ENCODE data around the gene ATP1B3.
"Not testable (repeated sequence)": the region's sequence is repeated elsewhere in the genome, so short reads cannot be mapped to it uniquely, and the experiment has no call there.

Gene ATP1B3

GRCh38 chr3:141909408-141909807 is 33.0 kb downstream of the ATP1B3 start:
- peak overlapping the region; percentile 39 for H3K27ac Mint-ChIP-seq
- no peaks in the 10 kb centered on the region for H3K27me3 Mint-ChIP-seq
- peaks cover 5% of the 10 kb centered on the region for H3K9me3 Mint-ChIP-seq
- no peak overlapping the region for H3K4me3 Mint-ChIP-seq
- H3K4me1 Mint-ChIP-seq (ENCODE audit: low read depth), result peaks cover 9% of the 10 kb centered on the region
- peaks cover 80% of the 10 kb centered on the region for H3K36me3 Mint-ChIP-seq (ENCODE audit: low read depth)

- not testable (repeated sequence) for H3K9me3 Mint-ChIP-seq; H3K27ac Mint-ChIP-seq; H3K4me1 Mint-ChIP-seq (ENCODE audit: low read depth); H3K4me3 Mint-ChIP-seq; H3K27me3 Mint-ChIP-seq
- H3K36me3 Mint-ChIP-seq (ENCODE audit: low read depth), result peaks cover 79% of the 10 kb centered on the region
Observed at GRCh38 chr3:141909986-141910385, 33.5 kb downstream of the ATP1B3 start.

DNA sequence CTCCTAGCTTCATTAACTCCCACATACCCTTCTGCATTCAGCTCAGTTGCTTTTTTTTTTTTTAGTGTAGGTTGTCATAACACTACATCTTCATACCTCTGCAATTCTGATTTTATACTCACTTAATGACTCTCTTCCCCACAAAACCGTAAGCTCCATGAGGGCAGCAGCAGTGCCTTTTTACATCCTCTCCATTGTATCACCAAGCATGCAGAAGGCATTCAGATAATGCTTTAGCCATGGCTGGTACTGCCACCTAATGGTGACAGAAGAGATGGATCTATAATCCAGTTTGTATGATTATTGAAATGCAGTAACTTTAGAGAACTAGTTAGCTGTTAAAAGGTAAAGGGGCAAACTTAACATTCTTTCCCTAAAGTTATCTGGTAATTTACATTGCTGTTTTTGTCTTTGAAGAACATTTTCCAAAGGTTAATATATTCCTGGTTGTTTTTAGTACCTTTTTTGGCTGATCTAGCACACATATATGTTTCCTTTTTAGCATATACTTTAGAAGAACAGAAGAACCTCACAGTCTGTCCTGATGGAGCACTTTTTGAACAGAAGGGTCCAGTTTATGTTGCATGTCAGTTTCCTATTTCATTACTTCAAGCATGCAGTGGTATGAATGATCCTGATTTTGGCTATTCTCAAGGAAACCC is 36.8 kb downstream of the ATP1B3 start:
- peaks cover 4% of the 10 kb centered on the region for H3K4me1 Mint-ChIP-seq (ENCODE audit: low read depth)
- peaks cover 5% of the 10 kb centered on the region for H3K9me3 Mint-ChIP-seq
- no peaks in the 10 kb centered on the region for H3K27me3 Mint-ChIP-seq
- peaks cover 74% of the 10 kb centered on the region for H3K36me3 Mint-ChIP-seq (ENCODE audit: low read depth)
- H3K4me3 Mint-ChIP-seq, result no peak overlapping the region
- no peak overlapping the region for H3K27ac Mint-ChIP-seq

GRCh38 chr3:141914311-141914710 is 37.9 kb downstream of the ATP1B3 start:
- H3K9me3 Mint-ChIP-seq, result peaks cover 5% of the 10 kb centered on the region
- H3K36me3 Mint-ChIP-seq (ENCODE audit: low read depth), result peaks cover 71% of the 10 kb centered on the region
- H3K27ac Mint-ChIP-seq, result no peak overlapping the region
- no peaks in the 10 kb centered on the region for H3K27me3 Mint-ChIP-seq
- H3K4me3 Mint-ChIP-seq, result no peak overlapping the region
- H3K4me1 Mint-ChIP-seq (ENCODE audit: low read depth), result peaks cover 4% of the 10 kb centered on the region

GRCh38 chr3:141915016-141915415 is 38.6 kb downstream of the ATP1B3 start:
- Mint-ChIP-seq H3K4me1 (ENCODE audit: low read depth) (peaks cover 4% of the 10 kb centered on the region), H3K27ac (no peak overlapping the region), H3K27me3 (no peaks in the 10 kb centered on the region), H3K36me3 (ENCODE audit: low read depth) (peaks cover 70% of the 10 kb centered on the region), H3K4me3 (no peak overlapping the region), H3K9me3 (peaks cover 5% of the 10 kb centered on the region)

GRCh38 chr3:141915766-141916165 is 39.3 kb downstream of the ATP1B3 start:
- Mint-ChIP-seq H3K27ac (no peak overlapping the region), H3K27me3 (no peaks in the 10 kb centered on the region), H3K36me3 (ENCODE audit: low read depth) (peaks cover 71% of the 10 kb centered on the region), H3K9me3 (peaks cover 5% of the 10 kb centered on the region), H3K4me3 (no peak overlapping the region), H3K4me1 (ENCODE audit: low read depth) (peaks cover 4% of the 10 kb centered on the region)

DNA sequence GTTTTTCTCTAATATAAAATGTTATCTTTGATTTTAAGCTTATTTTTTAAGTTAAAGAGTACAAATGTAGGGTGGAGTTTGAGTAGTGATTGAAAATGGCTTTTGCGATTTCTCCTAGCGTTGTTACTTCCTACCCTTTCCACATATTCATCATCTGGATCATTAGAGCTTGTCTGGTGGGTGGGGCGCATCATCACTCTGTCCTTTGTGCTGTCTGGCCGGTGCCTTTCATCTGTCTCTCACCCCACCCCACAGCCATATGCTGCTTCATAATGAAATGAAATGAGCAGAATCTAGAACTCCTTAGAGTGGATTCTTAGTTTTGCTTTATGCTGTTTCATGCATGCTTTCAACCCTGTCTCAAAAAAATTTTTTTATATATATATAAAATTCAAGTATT is 44.3 kb downstream of the ATP1B3 start:
- H3K9me3 Mint-ChIP-seq, result no peaks in the 10 kb centered on the region
- H3K4me1 Mint-ChIP-seq (ENCODE audit: low read depth), result peaks cover 4% of the 10 kb centered on the region
- H3K4me3 Mint-ChIP-seq, result no peak overlapping the region
- H3K27me3 Mint-ChIP-seq, result no peaks in the 10 kb centered on the region
- peaks cover 66% of the 10 kb centered on the region for H3K36me3 Mint-ChIP-seq (ENCODE audit: low read depth)
- H3K27ac Mint-ChIP-seq, result no peak overlapping the region

GRCh38 chr3:141921316-141921715 is 44.9 kb downstream of the ATP1B3 start:
- Mint-ChIP-seq H3K4me1 (ENCODE audit: low read depth) (peaks cover 2% of the 10 kb centered on the region), H3K9me3 (no peaks in the 10 kb centered on the region), H3K36me3 (ENCODE audit: low read depth) (peaks cover 66% of the 10 kb centered on the region), H3K4me3 (no peak overlapping the region), H3K27ac (no peak overlapping the region), H3K27me3 (no peaks in the 10 kb centered on the region)

DNA sequence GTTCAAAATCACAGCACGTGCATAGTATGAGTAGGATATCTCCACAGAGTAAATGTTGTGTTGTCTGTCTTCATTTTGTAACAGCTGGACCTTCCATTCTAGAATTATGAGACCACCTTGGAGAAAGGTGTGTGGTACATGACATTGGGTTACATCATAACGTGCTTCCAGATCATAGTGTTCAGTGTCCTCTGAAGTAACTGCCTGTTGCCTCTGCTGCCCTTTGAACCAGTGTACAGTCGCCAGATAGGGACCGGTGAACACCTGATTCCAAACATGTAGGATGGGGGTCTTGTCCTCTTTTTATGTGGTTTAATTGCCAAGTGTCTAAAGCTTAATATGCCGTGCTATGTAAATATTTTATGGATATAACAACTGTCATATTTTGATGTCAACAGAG is 49.2 kb downstream of the ATP1B3 start:
- H3K4me3 Mint-ChIP-seq; H3K4me1 Mint-ChIP-seq (ENCODE audit: low read depth); H3K27ac Mint-ChIP-seq; H3K27me3 Mint-ChIP-seq; H3K9me3 Mint-ChIP-seq: not testable (repeated sequence)
- H3K36me3 Mint-ChIP-seq (ENCODE audit: low read depth), result peaks cover 72% of the 10 kb centered on the region

DNA sequence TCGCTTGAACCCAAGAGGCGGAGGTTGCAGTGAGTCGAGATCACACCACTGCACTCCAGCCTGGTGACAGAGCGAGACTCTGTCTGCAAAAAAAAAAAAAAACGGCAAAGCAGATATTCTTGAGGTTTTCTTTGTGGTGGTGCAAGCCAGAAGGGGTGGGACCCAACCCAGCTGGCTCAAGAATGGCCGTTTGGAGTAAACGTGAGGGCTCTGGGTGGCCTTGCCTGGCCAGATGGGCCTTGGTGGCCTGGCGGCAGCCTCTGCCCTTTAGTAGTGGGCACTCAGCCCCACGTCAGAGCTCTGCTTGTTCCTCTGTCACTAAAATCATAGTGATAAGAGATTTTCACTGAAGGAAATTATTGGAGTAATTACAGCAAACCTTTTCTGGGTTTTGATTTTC is 50.5 kb downstream of the ATP1B3 start:
- Mint-ChIP-seq H3K4me3 (no peak overlapping the region), H3K27me3 (no peaks in the 10 kb centered on the region), H3K27ac (no peak overlapping the region), H3K9me3 (no peaks in the 10 kb centered on the region), H3K36me3 (ENCODE audit: low read depth) (peaks cover 60% of the 10 kb centered on the region), H3K4me1 (ENCODE audit: low read depth) (no peaks in the 10 kb centered on the region)

DNA sequence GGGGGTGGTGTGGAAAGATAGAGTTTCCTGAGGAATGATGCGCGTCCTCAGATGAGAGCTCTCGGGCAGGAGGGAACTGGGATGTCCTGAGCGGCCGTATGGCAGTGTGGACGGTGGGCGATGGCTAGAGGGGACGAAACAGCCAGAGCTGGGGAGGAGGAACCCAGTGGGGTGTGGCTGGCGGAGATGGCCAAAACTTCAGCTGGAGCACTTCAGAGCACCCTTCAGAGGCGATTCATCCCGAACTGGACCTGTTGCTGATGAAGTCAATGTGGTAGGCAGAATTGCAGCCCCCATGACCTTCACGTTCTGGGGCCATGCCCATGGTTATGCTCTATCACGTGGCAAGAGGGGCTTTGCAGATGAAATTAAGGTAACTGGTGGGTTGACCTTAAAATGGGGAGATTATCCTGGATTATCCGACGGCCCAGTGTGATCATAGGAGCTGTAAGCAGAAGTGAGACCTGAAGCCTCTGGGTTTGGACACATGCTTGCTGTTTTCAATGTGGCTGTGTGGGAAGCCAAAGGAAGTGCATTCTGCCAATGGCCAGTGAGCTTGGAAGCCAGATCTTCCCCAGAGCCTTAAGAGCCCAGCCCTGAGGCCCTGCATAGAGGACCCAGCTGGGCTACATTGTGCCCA is 52.3 kb downstream of the ATP1B3 start:
- Mint-ChIP-seq H3K36me3 (ENCODE audit: low read depth) (peaks cover 47% of the 10 kb centered on the region), H3K4me1 (ENCODE audit: low read depth) (no peaks in the 10 kb centered on the region), H3K27me3 (no peaks in the 10 kb centered on the region), H3K27ac (peak overlapping the region; percentile 61), H3K9me3 (no peaks in the 10 kb centered on the region), H3K4me3 (no peak overlapping the region)

GRCh38 chr3:141929341-141929995 is 53.0 kb downstream of the ATP1B3 start:
- Mint-ChIP-seq H3K27me3 (no peaks in the 10 kb centered on the region), H3K4me1 (ENCODE audit: low read depth) (no peaks in the 10 kb centered on the region), H3K36me3 (ENCODE audit: low read depth) (peaks cover 43% of the 10 kb centered on the region), H3K4me3 (no peak overlapping the region), H3K27ac (peak overlapping the region; percentile 61), H3K9me3 (no peaks in the 10 kb centered on the region)

DNA sequence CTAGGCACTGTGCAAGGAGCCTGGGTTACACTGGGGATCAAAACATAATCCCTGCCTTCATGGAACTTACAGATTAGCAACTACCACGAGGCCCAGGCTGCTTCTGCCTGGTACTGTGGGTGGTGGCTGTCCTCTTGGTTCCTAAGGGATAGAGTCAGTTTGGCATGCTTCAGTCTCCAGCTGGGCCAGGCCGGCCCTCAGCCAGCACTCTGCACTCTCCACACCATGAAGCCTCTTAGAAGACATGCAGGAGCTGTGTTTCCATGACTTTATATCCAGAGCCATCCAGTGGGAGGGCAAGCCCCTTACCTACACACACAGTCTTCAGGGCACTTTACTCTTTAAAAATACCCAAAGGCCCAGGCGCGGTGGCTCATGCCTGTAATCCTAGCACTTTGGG is 54.4 kb downstream of the ATP1B3 start:
- no peaks in the 10 kb centered on the region for H3K9me3 Mint-ChIP-seq
- no peaks in the 10 kb centered on the region for H3K4me1 Mint-ChIP-seq (ENCODE audit: low read depth)
- H3K36me3 Mint-ChIP-seq (ENCODE audit: low read depth), result peaks cover 32% of the 10 kb centered on the region
- no peaks in the 10 kb centered on the region for H3K27me3 Mint-ChIP-seq
- H3K4me3 Mint-ChIP-seq, result no peak overlapping the region
- no peak overlapping the region for H3K27ac Mint-ChIP-seq

DNA sequence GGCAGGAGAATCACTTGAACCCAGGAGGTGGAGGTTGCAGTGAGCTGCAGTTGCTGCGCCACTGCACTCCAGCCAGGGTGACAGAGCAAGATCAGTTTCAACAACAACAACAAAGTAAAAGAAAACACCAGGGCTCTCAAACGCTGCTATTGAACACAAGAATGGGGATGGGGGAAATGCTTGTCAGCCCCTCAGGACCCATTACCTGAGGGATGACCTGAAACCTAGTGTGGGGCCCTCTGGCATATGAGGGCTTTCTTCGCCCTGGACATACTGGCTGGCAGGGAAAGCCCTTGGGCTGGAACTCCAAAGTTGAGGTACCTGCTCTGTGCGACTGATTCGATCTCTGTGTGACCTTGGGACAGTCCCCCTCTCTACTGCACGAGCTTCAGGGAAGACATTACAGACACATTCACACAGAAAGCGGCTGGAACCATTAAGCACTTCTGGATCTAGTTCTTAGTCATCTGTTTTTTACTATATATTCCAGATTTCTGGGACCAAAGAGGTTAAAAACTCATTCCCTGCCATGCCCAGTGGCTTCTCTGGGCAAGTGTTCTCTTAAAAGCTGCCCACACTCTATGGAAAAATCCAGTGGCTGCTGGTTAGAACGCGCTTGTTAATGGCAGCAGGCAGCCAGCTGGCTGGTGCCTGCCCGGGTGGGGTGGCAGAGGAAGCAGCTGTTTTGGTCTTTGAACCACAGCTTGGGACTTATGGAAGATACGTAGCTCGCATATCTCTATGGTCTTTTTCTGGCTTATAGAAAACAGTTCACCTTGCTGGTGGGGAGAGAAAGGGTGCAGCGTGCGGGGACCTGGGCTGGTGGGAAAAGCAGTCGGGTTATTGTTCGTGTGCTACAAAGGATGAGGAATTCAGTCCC is 57.2 kb downstream of the ATP1B3 start:
- Mint-ChIP-seq H3K27ac (no peak overlapping the region), H3K27me3 (no peaks in the 10 kb centered on the region), H3K4me3 (no peak overlapping the region), H3K36me3 (ENCODE audit: low read depth) (peaks cover 7% of the 10 kb centered on the region), H3K9me3 (no peaks in the 10 kb centered on the region), H3K4me1 (ENCODE audit: low read depth) (no peaks in the 10 kb centered on the region)

- H3K9me3 Mint-ChIP-seq, result no peaks in the 10 kb centered on the region
- peaks cover under 1% of the 10 kb centered on the region for H3K36me3 Mint-ChIP-seq (ENCODE audit: low read depth)
- H3K27ac Mint-ChIP-seq, result no peak overlapping the region
- no peaks in the 10 kb centered on the region for H3K4me1 Mint-ChIP-seq (ENCODE audit: low read depth)
- H3K27me3 Mint-ChIP-seq, result no peaks in the 10 kb centered on the region
- H3K4me3 Mint-ChIP-seq, result no peak overlapping the region
Observed at GRCh38 chr3:141934354-141934753, 57.9 kb downstream of the ATP1B3 start.

All from stimulated activated naive CD8-positive, alpha-beta T cell treated with anti-CD3 and anti-CD28 coated beads, Interleukin-15, Interleukin-2, amounts not matched to agents 100 ng/mL and 50 ng/mL, for 24 hours (primary cell).